Activated gamma-delta T cell treated with anti-CD3 and anti-CD28 coated beads, Interleukin-2, amount 50 U/mL, for 16 hours (primary cell): ENCODE results near the gene TEX38.
"Not testable (repeated sequence)": the region's sequence is repeated elsewhere in the genome, so short reads cannot be mapped to it uniquely, and the experiment has no call there.

Source experiments
- DNase-seq: peaks from one replicate; pipeline ENCODE4 v3.0.0-alpha.2; 2020; ENCODE audit warnings: low read depth

TEX38 gene

DNA sequence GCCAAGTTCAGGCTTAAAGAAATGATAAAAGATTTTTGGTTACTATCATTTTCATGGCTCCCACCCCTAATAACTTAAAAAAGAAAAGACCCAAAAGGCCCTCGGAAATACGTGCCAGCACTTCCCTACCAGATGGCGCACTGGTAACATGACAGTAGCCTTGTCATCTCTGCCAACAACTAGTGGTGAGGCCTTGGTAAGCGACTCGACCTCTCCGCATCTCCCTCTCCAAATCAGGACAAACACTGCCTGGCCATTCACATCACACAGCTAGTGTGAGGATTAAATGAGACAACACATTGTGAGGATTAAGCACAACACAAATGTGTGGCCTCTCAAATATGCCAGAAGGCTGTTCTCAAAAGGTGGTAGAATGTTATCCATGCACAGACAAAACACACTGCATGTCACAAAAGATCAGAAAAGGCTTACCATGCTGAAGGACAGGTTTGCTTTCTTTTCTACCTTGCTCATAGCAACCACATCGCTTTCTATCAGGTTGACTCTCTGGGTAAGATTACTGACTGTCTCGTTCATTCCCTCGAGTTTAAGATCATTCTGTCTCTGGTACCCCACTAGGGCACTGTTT is 16.4 kb downstream of the TEX38 start:
- DNase-seq: no peak

DNA sequence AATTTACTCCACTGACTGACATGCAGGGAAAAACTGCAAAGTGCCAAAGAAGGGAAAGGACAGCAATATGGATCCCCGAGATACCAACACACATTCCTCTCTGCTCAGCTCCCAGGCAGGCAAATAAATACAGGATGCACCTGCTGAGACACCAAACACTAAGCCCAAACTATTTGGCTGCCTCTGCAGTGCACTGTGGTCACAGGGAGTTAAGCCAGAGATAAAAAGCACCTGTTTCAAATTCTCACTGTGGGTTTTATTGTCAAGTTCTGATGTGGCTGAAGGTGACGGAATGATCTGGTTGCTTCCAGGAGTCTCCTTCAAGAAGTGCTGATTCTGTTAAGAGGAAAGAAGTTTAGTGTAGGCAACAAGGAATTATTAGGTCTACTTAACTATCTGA is 17.7 kb downstream of the TEX38 start:
- DNase-seq: no peak

DNA sequence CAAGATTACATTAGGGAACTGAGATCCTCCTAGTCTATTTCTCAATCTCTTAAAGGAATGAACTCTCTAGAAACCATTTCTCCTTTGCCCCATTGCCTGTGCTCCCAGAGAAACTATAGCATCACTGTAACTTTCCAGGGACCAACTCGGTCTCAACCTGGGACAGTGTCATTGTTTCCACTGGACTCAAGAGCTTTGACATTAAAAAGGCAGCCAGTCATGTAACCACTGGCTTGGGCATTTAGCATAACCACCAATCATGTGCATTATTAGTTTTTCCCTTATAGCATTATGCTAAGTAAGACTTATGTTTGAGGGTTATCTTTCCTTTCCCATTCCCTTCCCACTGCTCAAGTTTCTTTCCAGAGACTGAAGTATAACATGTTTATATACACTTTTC is 18.2 kb downstream of the TEX38 start:
- DNase-seq: no peak

DNA sequence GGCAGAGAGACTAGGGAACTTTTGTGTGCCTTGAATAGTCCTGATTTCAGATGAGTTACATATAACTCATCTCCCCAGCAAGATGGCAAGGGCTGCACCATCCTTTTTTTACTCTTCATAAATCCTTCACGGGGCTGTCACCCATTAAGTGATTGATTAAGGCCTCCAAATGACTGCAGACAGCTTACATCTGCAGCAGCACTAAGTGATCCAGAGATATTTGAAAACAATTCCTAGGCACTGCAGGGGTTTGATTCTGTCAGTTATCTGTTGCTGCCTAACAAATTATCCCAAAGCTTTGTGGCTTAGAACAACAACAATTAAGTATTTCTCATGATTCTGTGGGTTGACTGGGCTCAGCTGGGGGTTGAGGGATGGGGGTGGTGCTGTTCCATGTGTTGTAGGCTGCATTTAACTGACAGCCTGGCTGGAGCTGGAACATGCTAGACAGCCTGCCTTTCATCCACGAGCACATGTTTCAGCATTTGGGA is 19.3 kb downstream of the TEX38 start:
- DNase-seq: no peak

DNA sequence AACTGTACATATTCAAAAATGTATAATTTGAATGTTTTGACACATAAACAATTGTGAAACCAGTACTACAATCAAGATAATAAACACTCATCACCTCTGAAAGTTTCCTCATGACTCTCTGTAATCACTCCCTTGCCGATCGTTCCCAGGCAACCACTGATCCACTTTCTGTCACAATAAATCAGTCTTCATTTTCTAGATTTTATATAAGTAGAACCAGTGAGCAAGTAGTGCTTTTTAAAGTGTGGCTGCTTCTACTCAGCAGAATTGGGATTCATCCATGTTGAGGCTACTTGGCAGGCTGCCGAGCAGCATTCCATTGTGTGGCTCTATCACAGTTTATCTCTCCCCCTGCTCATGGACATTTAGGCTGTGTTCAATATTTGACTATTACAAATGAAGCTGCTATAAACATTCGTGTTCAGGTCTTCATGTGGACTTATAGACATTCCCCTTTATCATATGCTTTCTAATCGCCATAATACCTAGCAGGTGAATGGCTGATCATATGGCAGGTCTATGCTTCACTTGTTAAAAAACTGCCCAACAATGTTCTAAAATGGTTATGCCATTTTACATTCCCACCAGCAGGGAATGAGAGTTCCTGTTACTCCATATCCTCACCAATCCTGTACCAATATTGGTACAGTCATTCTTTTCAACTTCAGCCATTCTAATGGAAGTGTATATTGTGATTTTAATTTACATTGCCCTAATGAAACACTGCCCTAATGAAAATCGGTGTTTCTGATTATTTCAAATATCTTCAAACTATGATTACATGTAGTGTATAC is 20.5 kb downstream of the TEX38 start:
- DNase-seq: no peak

DNA sequence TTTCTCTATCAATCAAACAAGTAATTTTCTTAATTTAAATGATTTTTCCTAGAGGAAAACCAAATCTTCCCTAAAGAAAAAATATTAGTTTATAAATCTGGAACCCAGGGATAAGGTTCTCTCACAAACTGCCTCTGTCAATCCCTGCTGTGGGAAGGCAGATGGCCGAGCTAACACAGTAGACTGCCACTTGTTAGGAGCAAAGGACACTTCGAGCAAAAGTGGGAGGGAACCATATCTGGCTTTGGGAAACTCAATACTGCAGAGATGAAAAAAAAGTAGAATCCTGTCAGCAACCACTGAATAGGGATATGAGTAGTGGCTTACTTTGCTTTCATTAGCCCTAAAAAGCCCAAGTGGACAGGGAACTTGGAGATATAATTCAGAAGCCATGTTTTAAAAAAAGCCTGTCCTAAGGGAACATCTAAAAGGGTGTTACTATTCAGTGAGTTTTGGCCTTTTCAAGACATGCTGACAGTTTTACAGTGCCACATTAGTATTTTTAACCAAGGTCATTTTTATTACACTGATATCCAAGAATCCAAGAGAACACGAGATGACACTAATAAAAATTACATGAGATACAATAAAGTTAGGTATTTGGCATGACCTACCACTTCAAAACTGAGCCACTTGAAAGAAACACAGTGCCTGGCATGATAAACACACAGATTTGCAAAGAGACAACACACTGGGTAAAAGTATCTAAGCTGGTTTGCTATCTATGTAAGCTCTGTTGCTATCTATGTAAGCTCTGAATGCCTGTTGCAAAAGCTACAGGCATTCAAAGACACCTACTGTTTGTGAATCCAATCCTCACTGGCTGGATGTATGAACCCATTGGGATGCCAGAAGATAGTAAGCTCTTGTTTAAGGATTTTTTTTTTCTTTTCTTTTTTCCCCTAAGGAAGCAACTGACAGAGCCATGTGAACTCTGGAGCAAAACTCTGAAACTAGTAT is 21.4 kb downstream of the TEX38 start:
- no peak for DNase-seq

DNA sequence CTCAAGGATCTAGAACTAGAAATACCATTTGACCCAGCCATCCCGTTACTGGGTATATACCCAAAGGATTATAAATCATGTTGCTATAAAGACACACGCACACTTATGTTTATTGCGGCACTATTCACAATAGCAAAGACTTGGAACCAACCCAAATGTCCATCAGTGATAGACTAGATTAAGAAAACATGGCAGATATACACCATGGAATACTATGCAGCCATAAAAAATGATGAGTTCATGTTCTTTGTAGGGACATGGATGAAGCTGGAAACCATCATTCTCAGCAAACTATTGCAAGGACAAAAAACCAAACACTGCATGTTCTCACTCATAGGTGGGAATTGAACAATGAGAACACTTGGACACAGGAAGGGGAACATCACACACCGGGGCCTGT is 23.0 kb downstream of the TEX38 start:
- not testable (repeated sequence) for DNase-seq

DNA sequence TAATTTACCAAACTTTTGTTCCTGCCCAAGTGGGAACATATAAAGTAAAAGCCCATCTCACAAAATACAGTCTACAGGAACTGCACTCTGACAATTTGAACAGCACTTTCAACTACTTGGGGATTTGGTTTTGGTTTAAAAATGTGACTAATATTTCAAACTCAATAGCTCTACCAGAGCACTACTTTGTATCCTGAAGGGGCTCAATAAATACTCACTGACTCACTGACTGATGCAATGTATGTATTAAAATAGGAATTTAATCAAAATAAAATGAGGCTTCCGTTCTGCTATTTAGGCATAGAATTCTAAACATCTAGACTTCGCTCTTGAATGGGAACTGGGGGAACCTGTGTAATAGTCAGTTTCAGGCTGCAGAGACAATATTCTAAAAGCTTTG is 25.4 kb downstream of the TEX38 start:
- no peak for DNase-seq

DNA sequence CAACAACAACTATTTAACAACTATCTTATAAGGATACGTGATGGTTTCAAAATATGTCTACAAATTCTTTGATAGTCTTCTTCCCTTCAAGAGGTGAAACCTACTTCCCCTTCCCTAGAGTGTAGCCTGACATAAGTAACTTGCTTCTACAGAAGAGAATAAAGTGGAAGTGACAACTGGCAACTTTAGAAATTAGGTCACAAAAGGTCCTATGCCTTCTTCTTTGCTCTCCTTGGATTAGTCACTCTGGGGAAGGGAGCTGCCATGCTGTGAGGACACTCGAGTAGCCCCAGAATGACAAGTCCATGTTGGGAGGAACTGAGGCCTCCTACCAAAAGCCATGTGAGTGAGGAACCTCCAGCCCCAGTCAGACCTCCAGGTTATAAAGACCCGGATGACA is 28.0 kb downstream of the TEX38 start:
- no peak for DNase-seq

DNA sequence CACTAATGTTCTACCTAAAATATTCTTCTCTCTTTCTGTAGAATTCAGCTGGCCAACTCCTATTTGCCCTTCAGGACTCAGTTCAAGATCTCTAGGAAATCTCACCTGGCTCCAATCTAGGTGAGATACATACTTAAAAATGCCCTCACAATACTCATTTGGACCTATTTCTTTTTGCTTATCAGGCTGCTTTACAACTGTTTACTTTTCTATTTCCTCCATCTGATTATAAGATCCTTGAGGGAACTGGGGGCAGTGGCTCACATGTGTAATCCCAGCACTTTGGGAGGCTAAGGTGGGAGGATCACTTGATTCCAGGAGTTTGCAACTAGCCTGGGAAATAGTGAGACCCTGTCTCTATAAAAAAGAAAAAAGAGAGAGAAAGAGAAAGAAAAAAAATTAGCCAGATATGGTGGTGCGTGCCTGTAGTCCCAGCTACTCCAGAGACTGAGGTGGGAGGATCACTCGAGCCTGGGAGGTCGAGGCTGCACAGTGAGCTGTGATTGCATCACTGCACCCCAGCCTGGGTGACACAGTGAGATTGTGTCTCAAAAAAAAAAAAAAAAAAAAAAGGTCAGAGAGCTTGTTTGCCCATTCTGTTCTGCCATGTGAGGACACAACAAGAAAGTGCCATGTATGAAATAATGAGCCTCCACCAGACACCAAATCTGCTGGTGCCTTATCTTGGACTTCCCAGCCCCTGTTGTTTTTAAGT is 32.4 kb downstream of the TEX38 start:
- DNase-seq: no peak

DNA sequence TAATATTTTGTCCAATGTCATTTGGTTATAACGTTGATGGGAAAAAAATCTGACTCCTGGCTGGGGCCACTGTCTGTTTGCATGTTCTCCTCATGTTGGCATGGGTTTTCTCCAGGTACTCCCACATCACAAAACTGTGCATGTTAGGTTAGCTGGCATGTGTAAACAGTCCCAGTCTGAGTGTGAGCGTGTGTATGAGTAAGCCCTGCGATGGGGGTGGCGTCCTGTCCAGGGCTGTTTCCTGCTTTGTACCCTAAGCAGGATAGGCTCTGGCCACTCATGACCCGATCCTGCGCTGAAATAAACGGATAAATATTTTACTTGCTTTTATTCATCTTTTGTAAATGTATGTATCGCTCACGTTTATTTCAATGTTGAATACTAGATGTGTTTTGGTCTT is 33.8 kb downstream of the TEX38 start:
- DNase-seq: no peak

DNA sequence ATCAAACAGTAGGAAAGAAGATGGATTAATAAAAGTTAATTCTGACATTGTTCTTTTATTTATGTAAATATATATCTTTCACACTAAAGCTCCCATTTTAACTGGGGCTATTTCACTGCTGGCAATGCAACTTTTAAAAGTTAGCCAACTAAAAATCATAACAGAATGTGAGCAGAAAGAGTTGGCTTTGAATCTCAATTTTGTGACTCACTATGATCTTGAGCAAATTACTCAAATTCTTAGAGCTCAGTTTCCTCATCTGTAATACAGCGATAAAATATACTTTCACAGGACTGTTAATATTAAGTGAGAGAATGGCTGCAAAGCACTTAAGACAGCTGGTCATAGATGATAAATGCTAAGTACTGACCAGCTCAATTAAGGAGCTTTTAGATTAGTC is 36.5 kb downstream of the TEX38 start:
- DNase-seq: no peak

DNA sequence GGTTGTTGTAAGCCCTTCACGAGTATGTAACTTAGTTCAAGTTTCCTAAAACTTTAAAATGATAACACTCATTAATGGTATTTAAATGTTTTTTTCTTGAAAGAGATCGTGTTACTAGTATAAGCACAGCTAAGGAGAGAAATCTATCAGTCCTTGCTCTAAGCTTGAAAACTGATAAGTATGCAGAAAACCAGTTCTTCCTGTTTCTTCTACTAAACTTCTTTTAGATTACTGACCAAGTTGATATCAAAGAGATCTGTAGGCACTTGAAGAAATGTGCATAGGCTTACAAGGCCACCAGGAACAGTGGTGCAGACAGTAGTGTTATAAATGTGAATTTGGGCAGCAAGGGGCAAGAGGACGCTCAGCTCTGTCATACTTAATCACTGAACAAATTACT is 43.3 kb downstream of the TEX38 start:
- no peak for DNase-seq

DNA sequence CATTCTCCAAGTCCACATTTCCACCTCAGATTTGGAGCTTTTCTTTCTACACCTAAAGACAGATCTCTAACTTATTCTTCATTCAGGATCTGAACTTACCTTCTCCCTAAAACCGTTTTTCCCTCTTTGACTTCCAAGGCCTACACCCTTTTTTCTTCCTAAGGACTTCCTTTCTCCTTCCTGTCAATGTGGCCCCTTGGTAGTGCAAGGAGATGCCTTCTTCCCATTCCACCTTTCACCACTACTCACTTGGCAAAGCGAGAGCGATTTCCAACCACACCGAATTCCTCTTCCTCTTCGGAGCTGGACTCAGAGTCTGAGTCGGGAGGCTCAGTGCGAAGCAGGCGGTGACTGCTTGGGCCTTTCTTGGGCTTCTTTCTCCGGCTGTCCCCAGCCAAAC is 46.0 kb downstream of the TEX38 start:
- DNase-seq: no peak

DNA sequence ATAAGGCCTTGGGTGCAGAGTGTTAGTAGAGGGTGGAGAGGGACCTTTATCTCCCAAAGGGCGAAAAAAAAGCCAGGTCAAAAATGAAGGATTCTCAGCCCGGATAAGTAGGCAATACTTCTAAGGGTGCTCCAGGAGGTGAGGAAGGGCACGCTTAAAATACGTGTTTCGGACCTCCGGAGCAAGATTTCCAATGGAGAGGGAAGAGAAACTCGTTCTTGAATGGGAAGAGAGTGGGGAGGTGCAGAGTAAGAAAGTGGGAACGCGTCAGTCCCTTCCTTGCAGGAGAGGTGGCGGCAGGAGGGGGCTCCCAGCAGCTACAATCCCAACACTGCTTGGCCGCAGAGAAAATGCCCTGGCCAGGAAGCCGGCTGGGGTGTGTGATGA is 46.7 kb downstream of the TEX38 start:
- DNase-seq: no peak

DNA sequence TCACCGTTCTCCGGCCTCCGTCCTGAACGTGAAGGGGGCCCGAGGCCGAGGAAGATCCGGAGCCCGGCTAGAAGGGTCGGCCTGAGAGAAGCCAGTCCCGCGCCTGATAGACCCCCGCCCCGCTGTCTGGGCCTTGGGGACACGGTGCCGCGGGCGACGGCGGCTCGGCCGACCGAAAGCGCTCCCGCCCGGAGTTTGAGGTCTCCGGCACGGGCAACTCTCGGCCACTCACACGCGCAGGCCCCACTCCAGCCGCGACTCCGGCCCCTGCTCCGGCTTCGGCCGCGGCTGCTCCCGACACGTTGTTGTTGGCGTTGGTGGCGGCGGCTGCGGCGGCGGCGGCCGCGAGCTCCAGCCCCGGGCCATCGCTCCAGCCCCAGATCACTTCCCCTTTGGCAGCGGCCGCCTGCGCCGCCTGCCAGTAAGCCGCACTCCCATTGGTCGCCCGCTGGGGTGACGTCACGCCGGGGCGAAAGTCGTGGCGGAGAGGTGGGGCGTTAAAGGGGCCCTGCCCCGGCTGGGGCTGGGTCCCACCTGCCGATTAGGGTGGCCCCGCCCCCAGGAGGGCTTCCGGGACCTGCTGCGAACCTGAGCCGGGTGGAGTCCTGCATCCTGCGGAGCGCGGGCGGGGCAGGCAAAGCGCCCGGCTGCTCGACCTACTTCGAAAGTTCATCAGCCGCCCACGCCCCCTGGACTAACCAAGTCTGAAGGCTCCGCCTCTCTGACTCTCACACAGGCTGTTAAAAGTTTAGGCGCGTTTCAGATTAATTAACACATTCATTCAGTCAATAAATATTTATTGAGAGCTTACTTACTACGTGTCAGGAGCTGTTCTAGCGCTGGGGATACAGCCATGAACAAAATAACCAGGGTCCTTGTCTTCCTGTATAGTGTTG is 47.3 kb downstream of the TEX38 start, which contains the start of gene EFCAB14:
TSS of gene EFCAB14 (minus strand) at position 388 of the 896 bp plus-strand sequence. CDS start 1,027 bp downstream, outside the sequence.
- peak; percentile 99 for DNase-seq

DNA sequence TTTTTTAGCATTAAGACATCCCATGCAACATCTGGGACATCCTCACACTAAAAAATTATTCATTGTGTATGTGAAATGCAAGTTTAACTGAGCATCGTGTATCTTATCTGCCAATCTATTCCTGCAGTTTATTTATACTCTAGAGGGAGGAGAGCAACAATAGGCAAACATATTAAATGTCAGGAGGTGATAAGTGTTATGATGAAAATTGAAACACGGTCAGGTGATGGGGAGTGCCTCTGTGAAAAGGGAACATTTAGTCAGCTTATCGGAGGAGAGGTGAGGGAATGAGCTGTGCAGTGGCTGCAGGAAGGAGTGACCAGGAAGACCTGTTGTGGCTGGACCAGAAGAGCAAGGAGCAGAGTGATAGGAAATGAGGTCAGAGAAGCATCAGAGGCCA is 48.0 kb downstream of the TEX38 start:
- no peak for DNase-seq

DNA sequence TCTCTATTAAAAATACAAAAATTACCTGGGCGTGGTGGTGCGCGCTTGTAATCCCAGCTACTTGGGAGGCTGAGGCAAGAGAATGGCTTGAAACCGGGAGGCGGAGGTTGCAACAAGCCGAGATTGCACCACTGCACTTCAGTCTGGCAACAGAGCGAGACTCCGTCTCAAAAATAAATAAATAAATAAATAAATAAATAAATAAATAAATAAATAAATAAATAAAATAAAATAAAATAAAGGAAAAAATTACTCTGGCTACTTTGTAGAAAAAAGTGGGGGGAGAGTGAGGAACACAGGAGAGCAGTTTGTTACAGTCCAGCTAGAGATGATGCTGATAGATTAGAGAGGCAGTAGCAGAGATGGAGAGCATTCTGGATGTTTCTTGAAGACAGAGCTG is 48.7 kb downstream of the TEX38 start:
- not testable (repeated sequence) for DNase-seq

DNA sequence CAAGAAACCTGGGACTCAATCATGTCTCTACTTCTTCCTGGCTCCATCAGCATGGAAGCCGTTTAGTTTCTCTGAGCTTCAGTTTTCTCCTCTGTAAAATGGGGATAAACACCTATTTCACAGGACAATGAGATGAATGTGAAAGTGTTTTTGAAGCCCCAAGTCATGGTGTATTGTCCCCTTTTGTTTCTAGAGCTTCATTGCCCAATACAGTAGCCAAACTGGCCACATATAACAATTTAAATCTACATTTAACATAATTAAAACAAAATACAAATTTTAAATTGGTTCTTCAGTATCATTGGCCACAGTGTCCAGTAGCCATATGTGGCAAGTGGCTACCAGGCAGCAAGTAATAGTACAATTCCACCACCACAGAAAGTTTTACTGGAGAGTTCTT is 49.5 kb downstream of the TEX38 start:
- DNase-seq: no peak

DNA sequence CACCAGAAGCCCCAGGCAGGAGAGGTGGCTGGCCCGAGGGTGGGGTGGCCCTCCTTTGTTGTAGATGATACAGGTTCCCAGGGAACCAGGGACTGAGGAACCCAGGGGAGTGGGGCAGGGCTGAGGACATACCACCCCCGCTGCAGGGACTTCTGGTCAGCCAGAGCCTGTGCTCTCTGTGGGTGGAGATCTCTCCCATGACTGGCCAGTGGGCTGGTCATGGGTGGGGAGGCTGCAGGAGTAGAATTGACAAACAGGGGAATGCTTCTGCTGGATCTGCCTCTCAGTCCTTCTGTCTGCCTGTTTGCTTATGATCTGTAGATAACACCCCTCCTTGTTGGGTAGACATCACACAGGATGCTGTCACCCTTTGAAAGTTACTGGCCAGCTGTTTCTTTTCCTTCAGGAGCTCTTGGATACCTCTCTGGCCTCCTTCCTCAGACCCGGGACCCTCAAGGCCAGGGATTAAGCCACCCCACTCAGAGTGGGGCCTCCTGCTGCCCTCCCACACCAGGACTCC is 50.1 kb downstream of the TEX38 start:
- DNase-seq: no peak
